GM12873 (cell line): ENCODE data around the gene EWSR1.

Experiments used
- TF ChIP-seq, protein P1 (sequence below): IDR thresholded peaks from 2 replicates; pipeline ENCODE4 v1.5.1; 2012; ENCODE audit warnings: low read depth, mild to moderate bottlenecking, moderate library complexity, low read length, control low read depth; ENCODE audit not compliant: insufficient read depth; ENCODE audit errors: missing control alignments

EWSR1 gene

DNA sequence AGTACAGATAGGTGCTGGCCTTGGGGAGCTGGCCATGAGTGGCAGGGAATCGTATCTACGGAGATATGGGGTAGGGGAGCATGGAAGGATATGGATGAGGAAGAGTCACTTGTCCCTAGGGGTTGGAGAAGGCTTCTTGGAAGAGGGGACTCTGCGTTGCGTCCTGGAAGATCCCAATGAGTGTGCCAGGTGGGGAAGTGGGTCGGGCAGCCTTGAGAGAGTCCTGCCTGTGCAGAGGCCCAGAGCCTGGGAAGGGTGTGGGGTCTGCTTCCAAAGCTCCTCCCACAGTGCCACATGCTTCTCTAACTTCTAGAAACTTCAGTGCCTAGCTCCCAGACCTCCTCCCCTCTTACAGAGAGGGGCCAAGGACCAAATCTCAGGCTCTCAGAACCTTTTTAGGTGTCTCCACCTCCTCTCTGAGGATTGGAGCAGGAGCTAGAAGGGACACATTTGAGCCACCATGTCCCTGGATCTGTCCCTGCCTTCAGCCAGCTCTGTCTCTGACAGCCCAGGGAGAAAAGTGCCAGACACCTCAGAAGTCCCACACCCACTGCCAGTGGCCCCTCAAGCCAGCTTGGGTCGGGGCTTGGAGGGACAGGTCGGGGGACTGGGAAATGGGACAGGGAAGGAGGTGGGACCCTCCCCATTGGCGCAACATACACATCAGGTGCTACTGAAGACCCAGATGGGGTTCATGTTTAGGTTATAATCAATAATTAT is 11.3 kb upstream of the EWSR1 start:
- TF ChIP-seq, protein P1, sequence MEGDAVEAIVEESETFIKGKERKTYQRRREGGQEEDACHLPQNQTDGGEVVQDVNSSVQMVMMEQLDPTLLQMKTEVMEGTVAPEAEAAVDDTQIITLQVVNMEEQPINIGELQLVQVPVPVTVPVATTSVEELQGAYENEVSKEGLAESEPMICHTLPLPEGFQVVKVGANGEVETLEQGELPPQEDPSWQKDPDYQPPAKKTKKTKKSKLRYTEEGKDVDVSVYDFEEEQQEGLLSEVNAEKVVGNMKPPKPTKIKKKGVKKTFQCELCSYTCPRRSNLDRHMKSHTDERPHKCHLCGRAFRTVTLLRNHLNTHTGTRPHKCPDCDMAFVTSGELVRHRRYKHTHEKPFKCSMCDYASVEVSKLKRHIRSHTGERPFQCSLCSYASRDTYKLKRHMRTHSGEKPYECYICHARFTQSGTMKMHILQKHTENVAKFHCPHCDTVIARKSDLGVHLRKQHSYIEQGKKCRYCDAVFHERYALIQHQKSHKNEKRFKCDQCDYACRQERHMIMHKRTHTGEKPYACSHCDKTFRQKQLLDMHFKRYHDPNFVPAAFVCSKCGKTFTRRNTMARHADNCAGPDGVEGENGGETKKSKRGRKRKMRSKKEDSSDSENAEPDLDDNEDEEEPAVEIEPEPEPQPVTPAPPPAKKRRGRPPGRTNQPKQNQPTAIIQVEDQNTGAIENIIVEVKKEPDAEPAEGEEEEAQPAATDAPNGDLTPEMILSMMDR: no peak

DNA sequence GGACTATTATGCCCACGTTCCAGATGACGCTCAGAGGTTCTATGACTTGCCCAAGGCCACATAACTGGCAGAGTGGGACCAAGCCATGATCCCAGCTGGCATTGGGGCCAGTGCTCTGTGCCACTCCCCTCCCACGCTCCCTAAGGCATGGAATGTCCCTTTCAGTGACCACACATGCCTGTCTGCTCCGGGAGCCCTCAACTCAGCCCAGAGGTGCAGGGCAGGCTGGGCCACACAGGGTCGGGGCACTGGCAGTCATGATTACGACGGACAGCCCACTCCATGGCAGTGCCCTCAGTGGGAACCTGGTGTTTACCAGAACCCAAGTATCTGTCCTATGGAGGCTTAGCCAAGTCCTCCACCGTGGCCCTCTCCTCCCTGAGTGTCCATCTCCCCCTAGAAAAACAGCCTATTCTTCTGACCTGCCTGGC is 10.3 kb upstream of the EWSR1 start:
- TF ChIP-seq, protein P1: no peak

DNA sequence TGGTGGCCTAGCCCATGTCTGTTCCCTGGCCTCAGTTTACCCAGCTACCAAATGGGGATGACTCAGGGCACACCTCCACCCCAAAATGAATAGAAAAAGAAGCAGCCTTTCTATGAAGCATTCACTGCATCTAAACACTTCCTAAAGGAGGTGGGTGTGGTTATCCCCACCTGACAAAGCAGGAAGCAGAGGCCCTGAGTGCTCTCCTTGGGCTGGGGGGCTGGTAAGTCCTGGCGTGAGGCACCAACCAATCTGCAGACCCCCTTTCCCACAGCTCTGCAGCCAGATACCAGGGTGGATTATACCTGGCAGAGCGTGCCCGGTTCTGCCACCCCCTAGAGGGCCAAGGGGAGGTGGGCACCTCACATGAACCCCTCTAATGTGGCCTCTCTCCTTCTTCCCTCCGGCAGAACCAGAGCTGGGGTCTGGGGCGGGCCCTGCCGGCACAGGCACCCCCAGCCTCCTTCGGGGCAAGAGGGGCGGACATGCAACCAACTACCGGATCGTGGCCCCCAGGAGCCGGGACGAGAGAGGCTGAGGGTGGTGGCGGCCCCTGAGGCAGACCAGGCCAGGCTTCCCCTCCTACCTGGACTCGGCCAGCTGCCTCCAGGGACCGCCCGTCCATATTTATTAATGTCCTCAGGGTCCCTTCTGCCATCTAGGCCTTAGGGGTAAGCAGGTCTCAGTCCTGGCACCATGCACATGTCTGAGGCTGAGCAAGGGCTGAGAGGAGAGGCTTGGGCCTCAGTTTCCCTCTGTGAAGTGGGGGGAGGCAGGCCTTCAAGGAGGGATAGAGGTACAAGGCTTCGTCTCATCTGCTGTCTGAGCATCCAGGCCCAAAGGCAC is 9.4 kb upstream of the EWSR1 start:
- TF ChIP-seq, protein P1: no peak

DNA sequence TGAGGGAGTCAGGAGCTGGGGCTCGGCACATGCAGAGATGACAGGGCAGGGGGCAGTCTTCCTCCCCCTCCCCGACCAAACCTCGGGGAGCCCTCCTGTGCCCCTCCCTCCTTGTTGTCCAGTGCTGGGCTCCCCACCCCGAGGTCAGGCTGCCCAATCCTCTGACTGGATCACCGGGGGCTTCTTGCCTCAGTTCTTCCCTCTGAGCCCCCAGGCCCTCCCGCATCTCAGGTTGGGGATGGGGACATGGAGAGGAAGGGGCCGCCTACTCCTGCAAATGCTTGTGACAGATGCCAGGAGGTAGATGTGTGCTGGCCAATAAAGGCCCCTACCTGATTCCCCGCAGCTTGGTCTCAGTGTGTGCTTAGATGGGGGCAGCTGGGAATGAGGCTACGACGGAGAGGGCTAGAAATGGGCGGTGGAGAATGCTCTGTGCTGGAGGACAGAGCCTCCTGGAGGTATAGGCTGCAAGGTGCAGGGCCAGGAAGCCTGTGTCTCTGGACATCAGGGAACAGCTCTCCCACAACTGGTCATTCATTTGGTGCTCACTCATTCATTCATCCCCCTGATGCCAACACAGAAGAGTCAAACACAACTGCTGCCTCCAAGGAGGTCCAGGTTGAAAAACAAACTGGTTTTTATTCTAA is 8.7 kb upstream of the EWSR1 start:
- TF ChIP-seq, protein P1: no peak

DNA sequence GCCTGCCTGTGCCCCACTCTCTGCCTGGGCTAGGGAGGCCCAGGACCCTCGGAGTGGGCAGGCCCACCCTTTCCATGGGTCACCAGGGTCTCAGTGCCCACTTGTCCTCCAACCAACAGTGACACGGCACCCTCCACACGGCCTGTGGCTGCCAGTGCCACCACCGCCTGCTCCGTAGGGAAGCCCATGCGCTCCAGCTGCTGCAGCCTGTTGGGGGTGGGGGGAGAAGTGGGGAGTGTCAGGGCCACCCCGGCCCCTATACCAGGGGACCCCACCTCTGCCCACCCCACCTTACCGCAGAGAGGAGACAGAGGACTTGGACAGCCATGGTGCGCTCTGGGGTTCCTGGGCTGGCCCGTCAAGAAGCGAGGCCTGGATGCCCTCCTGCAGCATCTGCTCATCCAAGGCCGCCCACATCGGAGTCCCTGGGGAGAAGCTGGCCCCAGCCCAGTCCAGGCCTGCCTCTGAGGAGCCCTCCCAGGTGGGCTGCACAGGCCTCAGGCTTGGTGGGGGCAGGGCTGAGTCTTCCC is 8.0 kb upstream of the EWSR1 start:
- TF ChIP-seq, protein P1: no peak

DNA sequence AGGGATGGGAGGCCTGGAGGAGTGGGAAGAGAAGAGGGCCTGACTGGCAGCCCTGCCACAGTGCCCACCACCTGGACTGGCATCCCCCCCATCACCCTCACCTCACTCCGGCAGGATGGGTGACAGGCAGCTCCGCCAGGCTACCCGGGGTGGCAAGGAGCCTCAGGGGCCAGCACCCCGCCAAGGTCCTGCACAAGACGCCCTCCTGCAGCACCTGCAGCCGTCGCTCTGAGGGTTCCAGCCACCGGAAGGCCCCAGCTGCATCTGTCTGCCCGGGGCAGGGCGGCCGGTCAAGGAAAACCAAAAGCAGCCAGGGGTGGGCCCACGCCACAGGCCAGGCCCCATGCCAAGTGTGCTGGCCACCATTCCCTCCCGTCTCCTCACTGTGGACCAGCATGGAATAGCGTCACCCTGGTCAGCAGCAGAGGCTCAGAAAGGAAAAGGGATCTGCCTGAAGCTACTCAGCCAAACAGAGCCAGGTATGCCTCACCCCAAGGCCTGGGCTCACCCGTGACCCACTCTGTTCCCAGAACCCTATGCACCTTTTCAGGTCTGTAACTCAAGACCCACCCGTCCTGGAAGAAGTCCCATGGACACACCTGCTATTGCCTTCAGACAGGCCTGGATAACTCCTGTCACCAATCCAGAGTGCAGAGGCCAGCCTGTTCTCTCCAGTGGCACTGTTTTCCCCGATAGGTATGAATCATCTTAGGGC is 7.3 kb upstream of the EWSR1 start:
- TF ChIP-seq, protein P1: no peak
